Measurements from ENCODE around the gene BUB1. TPM values are rescaled to one million over a fixed set of nuclear protein-coding genes. Genes with fewer than 3 reads are reported as not detected.
"Not testable (repeated sequence)": the region's sequence is repeated elsewhere in the genome, so short reads cannot be mapped to it uniquely, and the experiment has no call there.

The BUB1 gene
- total RNA-seq, 1 donor from 2014 or later: 12.5 TPM

DNA sequence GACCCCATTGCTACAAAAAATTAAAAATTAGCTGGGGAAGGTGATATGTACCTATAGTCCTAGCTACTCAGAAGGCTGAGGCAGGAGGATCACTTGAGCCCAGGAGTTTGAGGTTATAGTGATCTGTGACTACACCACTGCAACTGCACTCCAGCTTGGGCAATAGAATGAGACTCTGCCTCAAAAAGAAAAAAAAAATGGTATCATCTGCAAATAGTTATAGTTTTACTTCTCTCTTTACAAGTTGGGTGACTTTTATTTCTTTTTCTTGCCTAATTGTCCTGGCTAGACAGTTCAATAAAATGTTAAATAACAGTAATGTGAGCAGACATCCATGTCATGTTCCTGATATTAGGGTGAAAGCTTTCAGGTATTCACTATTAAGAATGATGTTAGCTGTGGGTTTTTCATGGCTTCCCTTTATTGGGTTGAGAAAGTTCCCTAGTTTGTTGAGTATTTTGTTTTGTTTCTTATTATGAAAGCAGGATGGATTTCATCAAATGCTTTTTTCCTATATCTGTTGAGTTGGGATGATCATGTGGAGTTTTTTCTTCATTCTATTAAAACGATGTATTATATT lies 29.6 kb upstream of the BUB1 start:
- Mint-ChIP-seq H3K36me3 (ENCODE audit: low read depth, unreplicated experiment) (no peaks in the 10 kb centered on the region), H3K27me3 (ENCODE audit: unreplicated experiment) (no peaks in the 10 kb centered on the region), H3K9me3 (ENCODE audit: unreplicated experiment) (no peaks in the 10 kb centered on the region), H3K27ac (ENCODE audit: unreplicated experiment) (no peak overlapping the region), H3K4me3 (ENCODE audit: unreplicated experiment) (no peak overlapping the region), H3K4me1 (ENCODE audit: unreplicated experiment) (no peaks in the 10 kb centered on the region)
- TF ChIP-seq, protein P1, sequence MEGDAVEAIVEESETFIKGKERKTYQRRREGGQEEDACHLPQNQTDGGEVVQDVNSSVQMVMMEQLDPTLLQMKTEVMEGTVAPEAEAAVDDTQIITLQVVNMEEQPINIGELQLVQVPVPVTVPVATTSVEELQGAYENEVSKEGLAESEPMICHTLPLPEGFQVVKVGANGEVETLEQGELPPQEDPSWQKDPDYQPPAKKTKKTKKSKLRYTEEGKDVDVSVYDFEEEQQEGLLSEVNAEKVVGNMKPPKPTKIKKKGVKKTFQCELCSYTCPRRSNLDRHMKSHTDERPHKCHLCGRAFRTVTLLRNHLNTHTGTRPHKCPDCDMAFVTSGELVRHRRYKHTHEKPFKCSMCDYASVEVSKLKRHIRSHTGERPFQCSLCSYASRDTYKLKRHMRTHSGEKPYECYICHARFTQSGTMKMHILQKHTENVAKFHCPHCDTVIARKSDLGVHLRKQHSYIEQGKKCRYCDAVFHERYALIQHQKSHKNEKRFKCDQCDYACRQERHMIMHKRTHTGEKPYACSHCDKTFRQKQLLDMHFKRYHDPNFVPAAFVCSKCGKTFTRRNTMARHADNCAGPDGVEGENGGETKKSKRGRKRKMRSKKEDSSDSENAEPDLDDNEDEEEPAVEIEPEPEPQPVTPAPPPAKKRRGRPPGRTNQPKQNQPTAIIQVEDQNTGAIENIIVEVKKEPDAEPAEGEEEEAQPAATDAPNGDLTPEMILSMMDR (IDR thresholded peaks at IDR 0.05; ENCODE audit: unreplicated experiment): no peak
- no peak for DNase-seq (ENCODE audit: low spot score)

DNA sequence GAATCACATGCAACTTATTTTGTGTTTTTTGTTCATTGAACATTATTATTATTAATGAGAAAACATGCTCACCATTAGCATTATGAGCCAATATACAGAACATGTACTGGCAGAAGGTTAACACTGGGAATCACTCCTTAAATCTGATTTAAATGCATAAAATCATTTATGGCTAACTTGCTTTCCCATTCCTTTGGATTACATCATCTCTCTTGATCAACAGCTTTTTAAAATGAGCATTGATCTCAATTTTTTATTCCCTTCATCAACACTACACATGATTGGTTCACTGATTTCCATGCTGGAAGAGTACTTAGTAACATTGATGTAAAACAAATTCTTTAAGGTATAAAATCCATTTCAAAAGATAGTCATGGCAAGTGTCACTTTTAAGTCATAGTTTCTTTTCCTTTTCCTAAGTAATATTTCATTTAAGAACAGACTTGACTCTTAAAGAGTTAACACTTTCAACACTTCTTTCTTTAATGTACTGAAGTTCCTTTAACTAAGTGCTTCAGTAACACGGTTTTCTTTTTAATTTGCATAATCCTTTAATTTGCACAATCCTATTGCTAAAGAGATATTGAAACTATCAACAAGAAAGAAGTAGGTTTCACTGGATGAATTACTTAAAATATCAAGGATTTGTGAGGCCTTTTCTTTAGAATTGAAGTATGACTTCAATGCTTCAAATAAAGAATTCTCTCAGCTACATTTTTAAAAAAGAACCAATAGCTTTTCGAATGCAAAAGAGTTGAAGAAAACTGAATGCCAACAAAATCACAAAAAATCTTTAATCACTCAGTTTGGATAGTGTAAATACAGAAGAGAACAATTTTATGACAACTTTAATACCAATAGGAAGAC lies 24.9 kb upstream of the BUB1 start:
- TF ChIP-seq, protein P1 (IDR thresholded peaks at IDR 0.05; ENCODE audit: unreplicated experiment): no peak
- Mint-ChIP-seq H3K4me3 (ENCODE audit: unreplicated experiment) (no peak overlapping the region), H3K4me1 (ENCODE audit: unreplicated experiment) (no peaks in the 10 kb centered on the region), H3K27me3 (ENCODE audit: unreplicated experiment) (no peaks in the 10 kb centered on the region), H3K27ac (ENCODE audit: unreplicated experiment) (no peak overlapping the region), H3K36me3 (ENCODE audit: low read depth, unreplicated experiment) (no peaks in the 10 kb centered on the region), H3K9me3 (ENCODE audit: unreplicated experiment) (no peaks in the 10 kb centered on the region)
- no peak for DNase-seq (ENCODE audit: low spot score)

DNA sequence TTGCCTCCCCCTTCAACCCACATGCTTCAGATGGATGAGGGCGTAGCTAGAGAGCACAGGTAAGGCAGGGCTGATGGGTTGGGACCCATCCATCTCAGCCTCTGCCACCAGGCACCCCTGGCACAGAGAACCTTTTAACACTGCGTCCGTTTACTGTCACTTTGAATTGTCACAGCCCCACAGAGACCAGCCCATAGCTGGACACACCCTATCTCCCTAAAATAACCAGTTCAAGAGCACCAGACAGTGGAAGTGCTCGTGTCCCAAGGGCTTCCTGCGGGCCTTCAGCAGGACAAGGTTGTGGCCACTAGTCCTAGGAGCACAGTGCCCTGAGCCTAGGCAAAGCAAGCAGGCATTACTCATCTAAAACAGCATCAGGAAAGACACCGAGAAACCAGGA lies 20.4 kb upstream of the BUB1 start:
- not testable (repeated sequence) for H3K36me3 Mint-ChIP-seq (ENCODE audit: low read depth, unreplicated experiment); H3K27me3 Mint-ChIP-seq (ENCODE audit: unreplicated experiment); H3K4me3 Mint-ChIP-seq (ENCODE audit: unreplicated experiment); H3K9me3 Mint-ChIP-seq (ENCODE audit: unreplicated experiment); DNase-seq (ENCODE audit: low spot score); H3K27ac Mint-ChIP-seq (ENCODE audit: unreplicated experiment)
- H3K4me1 Mint-ChIP-seq (ENCODE audit: unreplicated experiment): peaks cover 16% of the 10 kb centered on the region

DNA sequence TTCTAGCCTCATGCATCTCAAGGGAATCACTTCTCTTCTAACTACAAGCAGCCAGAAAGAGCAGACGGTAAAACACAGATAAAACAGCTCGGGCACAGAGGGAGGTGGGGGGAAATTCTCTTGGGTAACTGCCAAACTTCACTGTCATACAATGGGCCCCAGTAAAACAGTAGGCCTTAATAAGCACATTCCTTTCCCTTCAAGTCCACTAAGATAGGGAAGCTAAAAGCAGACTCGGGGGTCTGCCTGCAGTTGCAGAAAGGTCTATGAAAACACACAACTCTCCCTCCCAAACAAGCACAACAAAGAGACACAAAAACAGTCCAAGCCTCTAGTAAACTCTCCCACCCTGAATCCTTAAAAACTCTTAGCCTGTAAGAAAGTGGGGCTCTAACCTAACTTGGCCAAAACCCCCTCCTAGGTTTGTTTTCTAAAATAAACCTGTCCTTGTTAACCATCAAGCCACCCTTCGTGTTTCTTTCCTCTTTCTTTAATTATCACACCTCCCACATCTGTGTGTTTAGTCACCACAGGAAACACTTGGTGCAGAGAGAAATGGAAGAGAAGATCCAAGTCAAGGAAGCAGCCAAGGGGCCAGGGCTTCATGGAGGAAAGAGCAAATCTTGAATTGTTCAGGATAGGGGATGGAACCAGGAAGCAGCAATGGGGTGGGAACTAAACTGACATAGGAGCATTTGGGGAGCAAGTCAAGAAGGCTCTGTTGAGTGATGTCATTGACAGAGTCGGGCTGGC lies 17.5 kb upstream of the BUB1 start:
- H3K9me3 Mint-ChIP-seq (ENCODE audit: unreplicated experiment); DNase-seq (ENCODE audit: low spot score); H3K27me3 Mint-ChIP-seq (ENCODE audit: unreplicated experiment); H3K36me3 Mint-ChIP-seq (ENCODE audit: low read depth, unreplicated experiment); H3K4me3 Mint-ChIP-seq (ENCODE audit: unreplicated experiment): not testable (repeated sequence)
- H3K4me1 Mint-ChIP-seq (ENCODE audit: unreplicated experiment): peaks cover 16% of the 10 kb centered on the region
- peak overlapping the region; percentile 85 for H3K27ac Mint-ChIP-seq (ENCODE audit: unreplicated experiment)

DNA sequence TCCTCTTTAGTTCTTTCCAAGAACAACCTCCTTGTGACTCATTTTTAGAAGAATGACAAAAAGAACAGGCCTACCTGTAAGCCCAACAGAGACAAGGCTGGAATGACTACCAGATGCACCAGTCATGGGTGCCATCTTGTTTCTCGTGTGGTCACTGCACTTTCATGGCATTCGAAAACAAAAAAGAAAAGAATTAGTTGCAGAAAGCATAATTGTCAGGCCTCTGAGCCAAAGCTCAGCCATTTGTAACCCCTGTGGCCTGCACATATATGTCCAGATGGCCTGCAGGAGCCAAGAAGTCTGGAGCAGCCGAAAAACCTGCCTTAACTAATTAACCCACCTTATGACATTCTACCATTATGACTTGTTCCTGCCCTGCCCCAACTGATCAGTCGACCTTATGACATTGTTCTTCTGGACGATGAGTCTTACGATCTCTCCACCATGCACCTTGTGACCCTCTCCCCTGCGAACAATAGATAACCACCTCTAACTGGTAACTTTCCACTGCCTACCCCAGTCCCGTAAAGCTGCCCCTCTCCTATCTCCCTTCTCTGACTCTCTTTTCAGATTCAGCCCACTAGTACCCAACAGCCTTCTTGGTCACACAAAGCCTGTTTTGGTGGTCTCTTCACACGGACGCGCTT lies 13.9 kb upstream of the BUB1 start:
- H3K4me1 Mint-ChIP-seq (ENCODE audit: unreplicated experiment): peaks cover 18% of the 10 kb centered on the region
- no peak for DNase-seq (ENCODE audit: low spot score)
- H3K27ac Mint-ChIP-seq (ENCODE audit: unreplicated experiment): peak overlapping the region; percentile 45
- peaks cover 8% of the 10 kb centered on the region for H3K36me3 Mint-ChIP-seq (ENCODE audit: low read depth, unreplicated experiment)
- no peaks in the 10 kb centered on the region for H3K27me3 Mint-ChIP-seq (ENCODE audit: unreplicated experiment)
- H3K4me3 Mint-ChIP-seq (ENCODE audit: unreplicated experiment): no peak overlapping the region
- TF ChIP-seq, protein P1 (IDR thresholded peaks at IDR 0.05; ENCODE audit: unreplicated experiment): no peak
- no peaks in the 10 kb centered on the region for H3K9me3 Mint-ChIP-seq (ENCODE audit: unreplicated experiment)
